H1 (cell line): Measurements from ENCODE around the gene C8B. TPM values are rescaled to one million over a fixed set of nuclear protein-coding genes. Genes with fewer than 3 reads are reported as not detected.

Experiments
- CTCF ChIA-PET: fragments of 300-600 bp; sonication (Branson Sonifier 250); formaldehyde crosslinking; loops from one replicate; lab custom pipeline; 2021; ENCODE audit not compliant: partially characterized antibody; lab: Charles Lee
- POLR2A ChIA-PET: fragments of 300-600 bp; sonication (Branson Sonifier 250); formaldehyde crosslinking; loops from one replicate; lab custom pipeline; 2021; ENCODE audit warnings: inconsistent platforms; ENCODE audit not compliant: partially characterized antibody; lab: Charles Lee
- DNase-seq, 2 experiments: peaks; one replicate each; pipeline versions ENCODE4 v3.0.0 to v3.0.0-alpha.2; 2010 to 2022; ENCODE audit warnings: low spot score in 2 of 2, low read depth in 1 of 2, mixed read lengths in 1 of 2
- FAIRE-seq: peaks from 2 replicates; lab custom pipeline; 2011; peaks lifted over from hg19 to GRCh38; lab: Jason Lieb, UNC
- H2AFZ ChIP-seq: 2 replicates; pipeline ENCODE4 v1.8.1; 2012; ENCODE audit warnings: low read length, inconsistent platforms
- H2AK5ac ChIP-seq: 2 replicates; pipeline ENCODE4 v1.6.1; 2013; ENCODE audit warnings: low read depth, low read length
- H2BK120ac ChIP-seq: replicated peaks from 2 replicates; pipeline ENCODE3; 2013; ENCODE audit warnings: low read depth, low read length, inconsistent platforms
- H2BK12ac ChIP-seq: 2 replicates; pipeline ENCODE4 v1.6.1; 2013; ENCODE audit warnings: low read depth, low read length
- H2BK15ac ChIP-seq: 2 replicates; pipeline ENCODE4 v1.6.1; 2013; ENCODE audit warnings: low read length
- H2BK20ac ChIP-seq: 2 replicates; pipeline ENCODE4 v1.6.1; 2013; ENCODE audit warnings: low read length
- H2BK5ac ChIP-seq: 2 replicates; pipeline ENCODE4 v1.6.1; 2013; ENCODE audit warnings: low read depth, low read length
- H3K14ac ChIP-seq: 2 replicates; pipeline ENCODE4 v1.6.1; 2013; ENCODE audit warnings: inconsistent platforms; ENCODE audit not compliant: insufficient read length
- H3K18ac ChIP-seq: 2 replicates; pipeline ENCODE4 v1.6.1; 2013; ENCODE audit warnings: low read length; ENCODE audit errors: extremely low read depth
- H3K23ac ChIP-seq: 2 replicates; pipeline ENCODE4 v1.6.1; 2013; ENCODE audit warnings: inconsistent platforms; ENCODE audit not compliant: insufficient read length
- H3K23me2 ChIP-seq: 2 replicates; pipeline ENCODE4 v1.6.1; 2013; ENCODE audit warnings: low read depth, low read length
- H3K27ac ChIP-seq: 2 replicates; pipeline ENCODE4 v1.6.1; 2011; ENCODE audit warnings: low read depth, low read length, inconsistent platforms
- H3K27me3 ChIP-seq, 4 experiments: replicated peaks in 1 of 4; 1 replicate in 1 of 4; 2 replicates in 3 of 4; pipeline versions ENCODE4 v1.6.1 to v1.8.1; 2011 to 2013; ENCODE audit warnings: low read length in 3 of 4, mild to moderate bottlenecking in 3 of 4, inconsistent platforms in 2 of 4, mixed read lengths in 2 of 4, moderate library complexity in 1 of 4; ENCODE audit not compliant: control insufficient read depth in 3 of 4, insufficient read depth in 3 of 4; ENCODE audit errors: extremely low read depth in 1 of 4
- H3K36me3 ChIP-seq, 4 experiments: 2 replicates each; pipeline versions ENCODE4 v1.6.1 to v1.8.1; 2011 to 2013; ENCODE audit warnings: mild to moderate bottlenecking in 4 of 4, low read length in 3 of 4, moderate library complexity in 2 of 4, control low read depth in 1 of 4, inconsistent platforms in 1 of 4; ENCODE audit not compliant: insufficient read depth in 4 of 4, control insufficient read depth in 2 of 4
- H3K4ac ChIP-seq: replicated peaks from 2 replicates; pipeline ENCODE3; 2013; ENCODE audit warnings: low read length, low read depth, mixed read lengths, inconsistent platforms; ENCODE audit not compliant: insufficient read length
- H3K4me1 ChIP-seq, 4 experiments: replicated peaks in 1 of 4; 1 replicate in 1 of 4; 2 replicates in 3 of 4; pipeline versions ENCODE4 v1.6.1 to v1.8.1; 2011 to 2013; ENCODE audit warnings: low read length in 3 of 4, inconsistent platforms in 2 of 4, mixed read lengths in 1 of 4; ENCODE audit not compliant: insufficient read depth in 4 of 4, control insufficient read depth in 3 of 4
- H3K4me2 ChIP-seq, 2 experiments: 2 replicates each; pipeline versions ENCODE4 v1.6.1 to v1.8.1; 2011 to 2013; ENCODE audit warnings: low read depth in 2 of 2, low read length in 2 of 2, control low read depth in 1 of 2, inconsistent platforms in 1 of 2, mild to moderate bottlenecking in 1 of 2; ENCODE audit not compliant: insufficient read depth in 1 of 2
- H3K4me3 ChIP-seq, 4 experiments: fragments of 200-600, 300-600 bp in 1 of 4; sonication (generic), shearing (Covaris generic), sonication (Bioruptor Twin) in 1 of 4; 2 replicates each; pipeline versions ENCODE4 v1.5.1 to v1.8.1; 2011 to 2016; ENCODE audit warnings: low read length in 4 of 4, low read depth in 3 of 4, control low read depth in 2 of 4, inconsistent platforms in 2 of 4, mild to moderate bottlenecking in 2 of 4, mixed read lengths in 1 of 4, moderate library complexity in 1 of 4; ENCODE audit not compliant: insufficient read depth in 2 of 4; ENCODE audit errors: extremely low read depth in 1 of 4
- H3K56ac ChIP-seq: replicated peaks from 2 replicates; pipeline ENCODE3; 2013; ENCODE audit warnings: low read depth, mild to moderate bottlenecking, mixed read lengths, low read length, inconsistent platforms; ENCODE audit not compliant: insufficient read length
- H3K79me1 ChIP-seq: 2 replicates; pipeline ENCODE4 v1.6.1; 2013; ENCODE audit warnings: low read depth, low read length, control low read depth
- H3K79me2 ChIP-seq, 2 experiments: 2 replicates each; pipeline versions ENCODE4 v1.6.1 to v1.8.1; 2012 to 2013; ENCODE audit warnings: low read length in 2 of 2, mild to moderate bottlenecking in 2 of 2, inconsistent platforms in 1 of 2; ENCODE audit not compliant: insufficient read depth in 2 of 2, control insufficient read depth in 1 of 2
- H3K9ac ChIP-seq, 4 experiments: replicated peaks in 1 of 4; 1 replicate in 1 of 4; 2 replicates in 3 of 4; pipeline versions ENCODE4 v1.6.1 to v1.8.1; 2011 to 2013; ENCODE audit warnings: low read depth in 3 of 4, low read length in 3 of 4, control low read depth in 2 of 4, mild to moderate bottlenecking in 2 of 4, moderate library complexity in 2 of 4, inconsistent platforms in 1 of 4; ENCODE audit errors: extremely low read depth in 1 of 4
- H3K9me3 ChIP-seq, 2 experiments: 2 replicates each; pipeline versions ENCODE4 v1.6.1 to v1.8.1; 2012 to 2013; ENCODE audit warnings: mild to moderate bottlenecking in 2 of 2, moderate library complexity in 2 of 2, control low read depth in 1 of 2, inconsistent platforms in 1 of 2, low read depth in 1 of 2, low read length in 1 of 2, mixed read lengths in 1 of 2; ENCODE audit not compliant: insufficient read depth in 2 of 2
- H4K20me1 ChIP-seq, 2 experiments: replicated peaks in 1 of 2; 2 replicates each; pipeline versions ENCODE3 to v1.8.1; 2011 to 2013; ENCODE audit warnings: inconsistent platforms in 2 of 2, low read length in 2 of 2, mild to moderate bottlenecking in 1 of 2; ENCODE audit not compliant: insufficient read depth in 2 of 2, control insufficient read depth in 1 of 2
- H4K5ac ChIP-seq: 2 replicates; pipeline ENCODE4 v1.6.1; 2013; ENCODE audit warnings: low read length, low read depth, mixed read lengths, inconsistent platforms; ENCODE audit not compliant: insufficient read length
- H4K8ac ChIP-seq: 2 replicates; pipeline ENCODE4 v1.8.0; 2013; ENCODE audit warnings: mild to moderate bottlenecking, moderate library complexity, low read length, inconsistent platforms; ENCODE audit not compliant: insufficient read depth; ENCODE audit errors: extremely low read depth
- H4K91ac ChIP-seq: replicated peaks from 2 replicates; pipeline ENCODE3; 2013; ENCODE audit warnings: low read length, mixed read lengths, inconsistent platforms; ENCODE audit not compliant: insufficient read length
- WGBS, 2 experiments: shearing (Covaris generic) in 1 of 2; methylation state at CpG; one replicate each; pipeline versions ENCODE4 v1.1.6 to v1.1.7; 2013 to 2015; ENCODE audit warnings: low lambda C conversion rate in 2 of 2, mixed read lengths in 2 of 2, inconsistent platforms in 1 of 2, low coverage in 1 of 2, missing lambda C conversion rate in 1 of 2; ENCODE audit not compliant: insufficient replicate concordance in 2 of 2, insufficient coverage in 1 of 2, insufficient read length in 1 of 2; ENCODE audit errors: extremely low coverage in 1 of 2, missing lambda C conversion rate in 1 of 2; 5-methylcytosine and 5-hydroxymethylcytosine counted together
- polyA plus RNA-seq, 7 experiments: library from polyadenylated mRNA; depleted of rRNA in 3 of 7; stranded (reverse) in 5 of 7; unstranded in 2 of 7; fragments of >200 nt in 5 of 7; fragments of 200-250 nt in 2 of 7; gene quantifications; 1 replicate in 5 of 7; 2 replicates in 1 of 7; 4 replicates in 1 of 7; pipeline versions ENCODE4 v1.2.1 to v1.2.3, GENCODE V29; 2011 to 2013; ENCODE audit warnings: missing spikeins in 2 of 7, mixed read lengths in 2 of 7
- total RNA-seq: library from RNA; stranded (reverse); fragmentation: NEBNext Ultra II Directional; extraction: Animal tissue kit (Norgen Biotek cat#: 25700); gene quantifications from 2 replicates; pipeline ENCODE4 v1.2.1, GENCODE V29; 2021
- TF ChIP-seq, protein P1 (sequence below): fragments of 300-600 bp; sonication (generic); IDR thresholded peaks from 2 replicates; pipeline ENCODE4 v1.7.1; 2012; ENCODE audit warnings: low read length, moderate library complexity, mild to moderate bottlenecking, inconsistent platforms; ENCODE audit not compliant: insufficient replicate concordance

The C8B gene
- total and polyA plus RNA-seq, 2 of the 8 experiments (the other 6 are each of a cell fraction or from before 2014, with no cell fraction given): not detected

DNA sequence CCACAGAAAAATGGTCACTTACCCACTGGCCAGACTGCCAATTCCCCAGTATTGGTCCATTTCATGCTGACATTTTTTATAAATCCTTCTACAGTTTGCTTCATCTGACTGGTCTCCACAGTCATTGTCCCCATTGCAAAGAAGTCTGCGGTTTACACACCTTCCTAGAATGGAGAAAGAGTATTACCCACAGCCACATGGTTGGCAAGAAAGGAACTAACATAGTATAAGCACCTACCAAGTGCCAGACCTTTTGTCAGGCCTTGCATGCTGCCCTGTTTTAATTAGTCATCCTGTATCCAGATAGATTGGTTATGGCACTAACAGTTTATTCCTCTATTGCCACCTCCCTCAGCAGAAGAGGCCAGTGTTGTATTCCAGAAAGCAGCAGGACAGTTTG, 11.2 kb downstream of the C8B start:
- H4K8ac ChIP-seq: no peak overlapping the region
- H2BK5ac ChIP-seq: no peak overlapping the region
- H2AK5ac ChIP-seq: no peak overlapping the region
- H3K18ac ChIP-seq: no peak overlapping the region
- no peaks in the 10 kb centered on the region for H4K20me1 ChIP-seq
- no peak overlapping the region for H3K4ac ChIP-seq
- no peak for FAIRE-seq
- no peaks in the 10 kb centered on the region for H3K23me2 ChIP-seq
- H2BK20ac ChIP-seq: no peak overlapping the region
- H3K36me3 ChIP-seq: no peaks in the 10 kb centered on the region; a peak in 1 of 8 replicates
- H3K4me1 ChIP-seq: no peaks in the 10 kb centered on the region
- H2AFZ ChIP-seq: no peak overlapping the region
- H3K27me3 ChIP-seq: no peaks in the 10 kb centered on the region
- H3K4me3 ChIP-seq: no peak overlapping the region
- H3K56ac ChIP-seq: no peak overlapping the region
- no peak overlapping the region for H4K91ac ChIP-seq
- no peak for DNase-seq
- no peaks in the 10 kb centered on the region for H3K79me2 ChIP-seq
- ChIA-PET POLR2A (no interaction called here), CTCF (no interaction called here)
- H2BK120ac ChIP-seq: no peak overlapping the region
- H3K79me1 ChIP-seq: no peaks in the 10 kb centered on the region
- no peak overlapping the region for H2BK12ac ChIP-seq
- H3K4me2 ChIP-seq: no peak overlapping the region
- H4K5ac ChIP-seq: no peak overlapping the region
- no peak overlapping the region for H3K9ac ChIP-seq
- no peak overlapping the region for H3K14ac ChIP-seq
- H3K9me3 ChIP-seq: no peaks in the 10 kb centered on the region
- H3K23ac ChIP-seq: no peak overlapping the region
- H3K27ac ChIP-seq: no peak overlapping the region
- WGBS, 2 experiments: 88% methylated on average over 1 of the region's 1 CpG; no CpG with 5 or more reads in 1 of the 2 experiments
- H2BK15ac ChIP-seq: no peak overlapping the region
- TF ChIP-seq, protein P1, sequence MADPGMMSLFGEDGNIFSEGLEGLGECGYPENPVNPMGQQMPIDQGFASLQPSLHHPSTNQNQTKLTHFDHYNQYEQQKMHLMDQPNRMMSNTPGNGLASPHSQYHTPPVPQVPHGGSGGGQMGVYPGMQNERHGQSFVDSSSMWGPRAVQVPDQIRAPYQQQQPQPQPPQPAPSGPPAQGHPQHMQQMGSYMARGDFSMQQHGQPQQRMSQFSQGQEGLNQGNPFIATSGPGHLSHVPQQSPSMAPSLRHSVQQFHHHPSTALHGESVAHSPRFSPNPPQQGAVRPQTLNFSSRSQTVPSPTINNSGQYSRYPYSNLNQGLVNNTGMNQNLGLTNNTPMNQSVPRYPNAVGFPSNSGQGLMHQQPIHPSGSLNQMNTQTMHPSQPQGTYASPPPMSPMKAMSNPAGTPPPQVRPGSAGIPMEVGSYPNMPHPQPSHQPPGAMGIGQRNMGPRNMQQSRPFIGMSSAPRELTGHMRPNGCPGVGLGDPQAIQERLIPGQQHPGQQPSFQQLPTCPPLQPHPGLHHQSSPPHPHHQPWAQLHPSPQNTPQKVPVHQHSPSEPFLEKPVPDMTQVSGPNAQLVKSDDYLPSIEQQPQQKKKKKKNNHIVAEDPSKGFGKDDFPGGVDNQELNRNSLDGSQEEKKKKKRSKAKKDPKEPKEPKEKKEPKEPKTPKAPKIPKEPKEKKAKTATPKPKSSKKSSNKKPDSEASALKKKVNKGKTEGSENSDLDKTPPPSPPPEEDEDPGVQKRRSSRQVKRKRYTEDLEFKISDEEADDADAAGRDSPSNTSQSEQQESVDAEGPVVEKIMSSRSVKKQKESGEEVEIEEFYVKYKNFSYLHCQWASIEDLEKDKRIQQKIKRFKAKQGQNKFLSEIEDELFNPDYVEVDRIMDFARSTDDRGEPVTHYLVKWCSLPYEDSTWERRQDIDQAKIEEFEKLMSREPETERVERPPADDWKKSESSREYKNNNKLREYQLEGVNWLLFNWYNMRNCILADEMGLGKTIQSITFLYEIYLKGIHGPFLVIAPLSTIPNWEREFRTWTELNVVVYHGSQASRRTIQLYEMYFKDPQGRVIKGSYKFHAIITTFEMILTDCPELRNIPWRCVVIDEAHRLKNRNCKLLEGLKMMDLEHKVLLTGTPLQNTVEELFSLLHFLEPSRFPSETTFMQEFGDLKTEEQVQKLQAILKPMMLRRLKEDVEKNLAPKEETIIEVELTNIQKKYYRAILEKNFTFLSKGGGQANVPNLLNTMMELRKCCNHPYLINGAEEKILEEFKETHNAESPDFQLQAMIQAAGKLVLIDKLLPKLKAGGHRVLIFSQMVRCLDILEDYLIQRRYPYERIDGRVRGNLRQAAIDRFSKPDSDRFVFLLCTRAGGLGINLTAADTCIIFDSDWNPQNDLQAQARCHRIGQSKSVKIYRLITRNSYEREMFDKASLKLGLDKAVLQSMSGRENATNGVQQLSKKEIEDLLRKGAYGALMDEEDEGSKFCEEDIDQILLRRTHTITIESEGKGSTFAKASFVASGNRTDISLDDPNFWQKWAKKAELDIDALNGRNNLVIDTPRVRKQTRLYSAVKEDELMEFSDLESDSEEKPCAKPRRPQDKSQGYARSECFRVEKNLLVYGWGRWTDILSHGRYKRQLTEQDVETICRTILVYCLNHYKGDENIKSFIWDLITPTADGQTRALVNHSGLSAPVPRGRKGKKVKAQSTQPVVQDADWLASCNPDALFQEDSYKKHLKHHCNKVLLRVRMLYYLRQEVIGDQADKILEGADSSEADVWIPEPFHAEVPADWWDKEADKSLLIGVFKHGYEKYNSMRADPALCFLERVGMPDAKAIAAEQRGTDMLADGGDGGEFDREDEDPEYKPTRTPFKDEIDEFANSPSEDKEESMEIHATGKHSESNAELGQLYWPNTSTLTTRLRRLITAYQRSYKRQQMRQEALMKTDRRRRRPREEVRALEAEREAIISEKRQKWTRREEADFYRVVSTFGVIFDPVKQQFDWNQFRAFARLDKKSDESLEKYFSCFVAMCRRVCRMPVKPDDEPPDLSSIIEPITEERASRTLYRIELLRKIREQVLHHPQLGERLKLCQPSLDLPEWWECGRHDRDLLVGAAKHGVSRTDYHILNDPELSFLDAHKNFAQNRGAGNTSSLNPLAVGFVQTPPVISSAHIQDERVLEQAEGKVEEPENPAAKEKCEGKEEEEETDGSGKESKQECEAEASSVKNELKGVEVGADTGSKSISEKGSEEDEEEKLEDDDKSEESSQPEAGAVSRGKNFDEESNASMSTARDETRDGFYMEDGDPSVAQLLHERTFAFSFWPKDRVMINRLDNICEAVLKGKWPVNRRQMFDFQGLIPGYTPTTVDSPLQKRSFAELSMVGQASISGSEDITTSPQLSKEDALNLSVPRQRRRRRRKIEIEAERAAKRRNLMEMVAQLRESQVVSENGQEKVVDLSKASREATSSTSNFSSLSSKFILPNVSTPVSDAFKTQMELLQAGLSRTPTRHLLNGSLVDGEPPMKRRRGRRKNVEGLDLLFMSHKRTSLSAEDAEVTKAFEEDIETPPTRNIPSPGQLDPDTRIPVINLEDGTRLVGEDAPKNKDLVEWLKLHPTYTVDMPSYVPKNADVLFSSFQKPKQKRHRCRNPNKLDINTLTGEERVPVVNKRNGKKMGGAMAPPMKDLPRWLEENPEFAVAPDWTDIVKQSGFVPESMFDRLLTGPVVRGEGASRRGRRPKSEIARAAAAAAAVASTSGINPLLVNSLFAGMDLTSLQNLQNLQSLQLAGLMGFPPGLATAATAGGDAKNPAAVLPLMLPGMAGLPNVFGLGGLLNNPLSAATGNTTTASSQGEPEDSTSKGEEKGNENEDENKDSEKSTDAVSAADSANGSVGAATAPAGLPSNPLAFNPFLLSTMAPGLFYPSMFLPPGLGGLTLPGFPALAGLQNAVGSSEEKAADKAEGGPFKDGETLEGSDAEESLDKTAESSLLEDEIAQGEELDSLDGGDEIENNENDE: no peak
